ACC112 (cell line): ENCODE measurements around the gene MUC12.
"Not testable (repeated sequence)": the region's sequence is repeated elsewhere in the genome, so short reads cannot be mapped to it uniquely, and the experiment has no call there.

Experiments
- H2AFZ ChIP-seq: fragments of 200-600 bp; sonication (generic); one replicate; pipeline ENCODE4 v1.6.0; 2017; ENCODE audit warnings: antibody characterized with exemption, low read length; ENCODE audit not compliant: unreplicated experiment
- H3K27ac ChIP-seq: fragments of 200-600 bp; sonication (generic); 2 replicates; pipeline ENCODE4 v1.5.1; 2014; ENCODE audit warnings: low read depth, mild to moderate bottlenecking, antibody characterized with exemption, low read length, moderate library complexity
- H3K27me3 ChIP-seq: fragments of 200-600 bp; sonication (generic); 2 replicates; pipeline ENCODE4 v1.6.1; 2014; ENCODE audit warnings: mild to moderate bottlenecking, antibody characterized with exemption, low read length, moderate library complexity, mixed read lengths; ENCODE audit not compliant: insufficient read depth
- H3K36me3 ChIP-seq: fragments of 200-600 bp; sonication (generic); 2 replicates; pipeline ENCODE4 v1.6.1; 2016; ENCODE audit warnings: mild to moderate bottlenecking, antibody characterized with exemption, low read length, moderate library complexity, mixed read lengths; ENCODE audit not compliant: insufficient read depth
- H3K4me1 ChIP-seq: fragments of 200-600 bp; sonication (generic); one replicate; pipeline ENCODE4 v1.6.1; 2016; ENCODE audit warnings: low read length, mixed read lengths; ENCODE audit not compliant: insufficient read depth, unreplicated experiment, control insufficient read depth
- H3K4me3 ChIP-seq: fragments of 200-600 bp; sonication (generic); 2 replicates; pipeline ENCODE4 v1.5.1; 2014; ENCODE audit warnings: mild to moderate bottlenecking, low read depth, low read length
- H3K79me2 ChIP-seq: fragments of 200-600 bp; sonication (generic); one replicate; pipeline ENCODE4 v1.6.0; 2016; ENCODE audit warnings: low read length; ENCODE audit not compliant: control insufficient read depth, unreplicated experiment, insufficient read depth

MUC12 gene

DNA sequence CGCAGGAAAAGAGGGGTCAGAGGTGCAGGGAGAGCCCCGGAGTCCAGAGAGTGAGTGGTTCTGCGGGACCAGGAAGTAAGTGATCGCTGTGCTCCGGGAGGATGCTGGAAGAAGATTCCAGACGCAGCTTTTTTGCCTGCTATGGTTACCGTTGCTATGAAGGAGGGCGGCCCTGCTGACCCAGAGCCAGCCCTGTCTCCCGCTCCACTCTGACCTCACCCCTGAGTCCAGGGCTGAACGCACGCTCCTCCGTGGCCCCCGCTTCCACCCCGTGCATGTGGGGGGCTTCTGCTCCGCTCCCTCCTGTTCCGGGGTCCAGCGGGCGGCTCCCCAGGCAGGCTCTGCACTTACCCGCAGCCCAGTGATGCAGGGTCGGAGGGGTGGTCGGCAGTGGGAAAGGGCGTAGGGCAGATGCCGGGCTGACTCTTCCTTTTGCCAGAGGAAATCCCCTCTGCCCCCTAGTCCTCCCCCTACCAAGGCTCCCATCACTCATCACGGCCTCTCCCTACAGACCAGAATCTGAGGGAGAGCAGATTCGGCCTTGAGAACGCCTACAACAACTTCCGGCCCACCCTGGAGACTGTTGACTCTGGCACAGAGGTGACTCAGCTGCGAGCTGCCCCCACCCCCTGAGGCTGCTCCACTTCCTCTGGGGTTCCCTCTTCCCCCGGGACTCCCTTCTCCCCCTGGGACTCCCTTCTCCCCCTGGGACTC is 47.9 kb downstream of the MUC12 start:
- peaks cover 3% of the 10 kb centered on the region for H3K4me1 ChIP-seq
- H3K79me2 ChIP-seq: no peaks in the 10 kb centered on the region
- H2AFZ ChIP-seq: peak overlapping the region; percentile 43
- peak overlapping the region; percentile 91 for H3K27ac ChIP-seq
- H3K4me3 ChIP-seq: peak overlapping the region; percentile 78
- H3K36me3 ChIP-seq: no peaks in the 10 kb centered on the region
- peaks cover 5% of the 10 kb centered on the region; the same call in 1 of the 2 replicates for H3K27me3 ChIP-seq

DNA sequence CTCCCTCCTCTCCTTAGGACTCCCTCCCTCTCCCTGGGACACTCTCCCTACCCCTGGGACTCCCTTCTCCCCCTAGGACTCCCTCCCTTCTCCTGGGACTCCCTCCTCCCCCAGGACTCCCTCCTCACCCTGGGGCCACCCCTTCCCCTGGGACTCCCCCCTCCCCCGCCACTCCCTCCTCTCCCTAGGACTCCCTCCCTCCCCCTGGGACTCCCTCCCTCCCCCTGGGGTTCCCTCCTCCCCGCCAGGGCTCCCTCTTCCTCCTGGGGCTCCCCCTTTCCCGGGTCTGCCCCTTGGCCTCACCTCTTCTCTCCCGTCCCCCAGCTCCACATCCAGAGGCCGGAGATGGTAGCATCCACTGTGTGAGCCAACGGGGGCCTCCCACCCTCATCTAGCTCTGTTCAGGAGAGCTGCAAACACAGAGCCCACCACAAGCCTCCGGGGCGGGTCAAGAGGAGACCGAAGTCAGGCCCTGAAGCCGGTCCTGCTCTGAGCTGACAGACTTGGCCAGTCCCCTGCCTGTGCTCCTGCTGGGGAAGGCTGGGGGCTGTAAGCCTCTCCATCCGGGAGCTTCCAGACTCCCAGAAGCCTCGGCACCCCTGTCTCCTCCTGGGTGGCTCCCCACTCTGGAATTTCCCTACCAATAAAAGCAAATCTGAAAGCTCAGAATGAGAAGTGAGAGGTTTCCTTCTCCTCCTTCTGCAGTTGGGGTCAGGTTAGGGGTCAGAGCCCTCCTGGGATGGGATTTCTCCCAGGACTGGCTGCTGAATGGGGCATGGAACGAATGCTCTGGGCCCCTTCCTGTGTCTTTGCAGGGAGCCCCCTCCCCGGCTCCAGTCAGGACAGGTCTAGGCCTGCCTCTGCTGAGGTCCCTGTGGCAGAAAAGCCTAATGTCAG is 49.2 kb downstream of the MUC12 start:
- H3K36me3 ChIP-seq: no peaks in the 10 kb centered on the region
- H3K27ac ChIP-seq: no peak overlapping the region
- H2AFZ ChIP-seq: no peak overlapping the region
- H3K4me1 ChIP-seq: peaks cover 3% of the 10 kb centered on the region
- peaks cover 5% of the 10 kb centered on the region; the same call in 1 of the 2 replicates for H3K27me3 ChIP-seq
- no peaks in the 10 kb centered on the region for H3K79me2 ChIP-seq
- no peak overlapping the region for H3K4me3 ChIP-seq

DNA sequence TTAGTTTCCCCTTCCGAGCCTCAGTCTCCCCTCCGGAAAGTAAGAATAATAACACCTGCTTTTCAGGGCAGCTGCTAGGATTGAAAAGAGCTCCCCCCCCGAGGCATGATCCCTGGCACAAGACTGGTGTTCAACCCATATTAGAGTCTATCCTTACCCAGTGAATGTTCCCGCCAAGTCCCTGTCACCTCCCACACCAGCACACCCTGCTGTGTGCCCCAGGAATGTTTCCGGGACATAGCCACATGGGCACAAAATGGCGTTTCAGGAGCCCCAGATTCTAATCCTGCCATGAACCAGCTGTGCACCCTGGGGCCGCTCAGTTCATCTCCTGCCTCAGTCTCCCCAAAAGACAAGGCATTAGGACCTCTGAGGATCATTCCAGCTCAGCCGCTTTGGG is 51.1 kb downstream of the MUC12 start:
- H3K27me3 ChIP-seq: peaks cover 5% of the 10 kb centered on the region; the same call in 1 of the 2 replicates
- no peaks in the 10 kb centered on the region for H3K36me3 ChIP-seq
- no peak overlapping the region for H2AFZ ChIP-seq
- no peak overlapping the region for H3K4me3 ChIP-seq
- H3K79me2 ChIP-seq: no peaks in the 10 kb centered on the region
- H3K4me1 ChIP-seq: peaks cover 3% of the 10 kb centered on the region
- no peak overlapping the region for H3K27ac ChIP-seq

DNA sequence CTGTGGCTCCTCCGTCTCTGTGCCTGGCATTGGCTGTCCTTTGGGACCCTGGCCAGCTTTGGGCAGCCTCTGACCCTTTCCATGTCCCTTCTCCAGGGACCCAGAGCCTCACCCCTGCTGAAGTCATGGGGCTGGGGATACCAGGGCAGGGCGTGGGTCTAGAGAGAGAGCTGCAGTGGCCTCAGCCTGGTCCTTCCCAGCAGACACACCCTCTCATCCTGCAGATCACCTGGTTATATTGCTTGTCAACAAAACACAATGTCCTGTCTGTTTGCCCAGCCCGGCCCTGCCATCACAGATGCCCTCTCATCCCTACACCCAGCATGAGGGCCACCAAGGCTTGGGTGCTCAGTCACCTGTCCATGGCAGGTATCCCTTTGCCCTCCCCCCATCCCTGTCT is 52.3 kb downstream of the MUC12 start:
- Histone ChIP-seq H3K27me3 (peaks cover 5% of the 10 kb centered on the region; the same call in 1 of the 2 replicates), H2AFZ (no peak overlapping the region), H3K79me2 (no peaks in the 10 kb centered on the region), H3K36me3 (no peaks in the 10 kb centered on the region), H3K4me3 (no peak overlapping the region), H3K4me1 (peaks cover 2% of the 10 kb centered on the region), H3K27ac (no peak overlapping the region)

DNA sequence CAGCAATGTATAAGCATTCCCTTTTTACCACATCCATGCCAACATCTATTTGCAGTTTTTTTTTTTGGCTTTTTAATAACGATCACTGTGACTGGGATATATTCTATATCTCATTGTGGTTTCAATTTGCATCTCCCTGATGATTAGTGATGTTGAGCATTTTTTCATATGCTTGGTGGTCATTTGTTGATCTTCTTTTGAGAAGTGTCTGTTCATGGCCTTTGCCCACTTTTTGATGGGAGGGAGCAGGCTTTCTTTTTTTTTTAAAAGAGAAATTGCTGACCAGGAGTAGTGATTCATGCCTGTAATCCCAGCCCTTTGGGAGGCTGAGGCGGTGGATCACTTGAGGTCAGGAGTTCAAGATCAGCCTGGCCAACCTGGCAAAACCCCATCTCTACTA is 54.5 kb downstream of the MUC12 start:
- no peaks in the 10 kb centered on the region for H3K79me2 ChIP-seq
- no peak overlapping the region for H3K27ac ChIP-seq
- no peak overlapping the region for H2AFZ ChIP-seq
- peaks cover 5% of the 10 kb centered on the region; the same call in 1 of the 2 replicates for H3K27me3 ChIP-seq
- H3K36me3 ChIP-seq: no peaks in the 10 kb centered on the region
- H3K4me3 ChIP-seq: no peak overlapping the region
- no peaks in the 10 kb centered on the region for H3K4me1 ChIP-seq

DNA sequence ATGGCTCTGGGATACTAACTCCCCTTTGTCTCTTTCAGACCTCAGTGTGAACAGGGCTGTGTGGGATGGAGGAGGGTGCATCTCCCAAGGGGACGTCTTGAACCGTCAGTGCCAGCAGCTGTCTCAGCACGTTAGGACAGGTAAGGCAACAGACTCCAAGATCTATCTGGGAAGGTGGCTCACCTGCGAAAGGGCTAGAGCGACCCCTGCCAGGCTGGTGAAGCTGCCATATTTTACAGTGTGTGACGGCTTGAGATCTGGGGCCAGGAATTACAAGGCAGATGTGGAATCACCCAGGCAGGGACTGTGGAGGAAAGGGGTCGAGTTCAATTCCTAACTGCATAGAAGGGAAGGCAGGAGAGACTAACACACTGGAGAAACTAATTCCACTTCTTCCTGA is 61.7 kb downstream of the MUC12 start:
- H3K27ac ChIP-seq: no peak overlapping the region
- no peak overlapping the region for H2AFZ ChIP-seq
- no peaks in the 10 kb centered on the region for H3K79me2 ChIP-seq
- peaks cover 30% of the 10 kb centered on the region; the same call in 1 of the 2 replicates for H3K27me3 ChIP-seq
- H3K4me1 ChIP-seq: no peaks in the 10 kb centered on the region
- no peak overlapping the region for H3K4me3 ChIP-seq
- no peaks in the 10 kb centered on the region for H3K36me3 ChIP-seq

DNA sequence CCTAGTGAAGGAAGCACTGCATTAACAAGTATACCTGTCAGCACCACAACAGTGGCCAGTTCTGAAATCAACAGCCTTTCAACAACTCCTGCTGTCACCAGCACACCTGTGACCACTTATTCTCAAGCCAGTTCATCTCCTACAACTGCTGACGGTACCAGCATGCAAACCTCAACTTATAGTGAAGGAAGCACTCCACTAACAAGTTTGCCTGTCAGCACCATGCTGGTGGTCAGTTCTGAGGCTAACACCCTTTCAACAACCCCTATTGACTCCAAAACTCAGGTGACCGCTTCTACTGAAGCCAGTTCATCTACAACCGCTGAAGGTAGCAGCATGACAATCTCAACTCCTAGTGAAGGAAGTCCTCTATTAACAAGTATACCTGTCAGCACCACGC is 66.6 kb downstream of the MUC12 start:
- Histone ChIP-seq H2AFZ (no peak overlapping the region), H3K4me1 (no peaks in the 10 kb centered on the region), H3K4me3 (no peak overlapping the region), H3K27ac (no peak overlapping the region), H3K79me2 (no peaks in the 10 kb centered on the region), H3K27me3 (peaks cover 35% of the 10 kb centered on the region; the same call in 1 of the 2 replicates), H3K36me3 (no peaks in the 10 kb centered on the region)

DNA sequence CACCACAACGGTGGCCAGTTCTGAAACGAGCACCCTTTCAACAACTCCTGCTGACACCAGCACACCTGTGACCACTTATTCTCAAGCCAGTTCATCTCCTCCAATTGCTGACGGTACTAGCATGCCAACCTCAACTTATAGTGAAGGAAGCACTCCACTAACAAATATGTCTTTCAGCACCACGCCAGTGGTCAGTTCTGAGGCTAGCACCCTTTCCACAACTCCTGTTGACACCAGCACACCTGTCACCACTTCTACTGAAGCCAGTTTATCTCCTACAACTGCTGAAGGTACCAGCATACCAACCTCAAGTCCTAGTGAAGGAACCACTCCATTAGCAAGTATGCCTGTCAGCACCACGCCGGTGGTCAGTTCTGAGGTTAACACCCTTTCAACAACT is 71.9 kb downstream of the MUC12 start:
- H3K4me1 ChIP-seq, H3K79me2 ChIP-seq: not testable (repeated sequence)
- H3K27me3 ChIP-seq: peaks cover 37% of the 10 kb centered on the region

DNA sequence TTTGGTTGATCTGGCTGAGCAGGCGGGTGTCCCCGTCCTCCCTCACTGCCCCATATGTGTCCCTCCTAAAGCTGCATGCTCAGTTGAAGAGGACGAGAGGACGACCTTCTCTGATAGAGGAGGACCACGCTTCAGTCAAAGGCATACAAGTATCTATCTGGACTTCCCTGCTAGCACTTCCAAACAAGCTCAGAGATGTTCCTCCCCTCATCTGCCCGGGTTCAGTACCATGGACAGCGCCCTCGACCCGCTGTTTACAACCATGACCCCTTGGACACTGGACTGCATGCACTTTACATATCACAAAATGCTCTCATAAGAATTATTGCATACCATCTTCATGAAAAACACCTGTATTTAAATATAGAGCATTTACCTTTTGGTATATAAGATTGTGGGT is 89.0 kb downstream of the MUC12 start:
- H3K27ac ChIP-seq: no peak overlapping the region
- no peaks in the 10 kb centered on the region for H3K79me2 ChIP-seq
- H3K4me1 ChIP-seq: no peaks in the 10 kb centered on the region
- peaks cover 55% of the 10 kb centered on the region for H3K27me3 ChIP-seq
- no peak overlapping the region for H2AFZ ChIP-seq
- H3K36me3 ChIP-seq: no peaks in the 10 kb centered on the region
- no peak overlapping the region for H3K4me3 ChIP-seq

More for the DNA sequence above, 71.9 kb downstream of the MUC12 start:
- not testable (repeated sequence) for H3K4me3 ChIP-seq, H3K36me3 ChIP-seq, H2AFZ ChIP-seq, H3K27ac ChIP-seq

DNA sequence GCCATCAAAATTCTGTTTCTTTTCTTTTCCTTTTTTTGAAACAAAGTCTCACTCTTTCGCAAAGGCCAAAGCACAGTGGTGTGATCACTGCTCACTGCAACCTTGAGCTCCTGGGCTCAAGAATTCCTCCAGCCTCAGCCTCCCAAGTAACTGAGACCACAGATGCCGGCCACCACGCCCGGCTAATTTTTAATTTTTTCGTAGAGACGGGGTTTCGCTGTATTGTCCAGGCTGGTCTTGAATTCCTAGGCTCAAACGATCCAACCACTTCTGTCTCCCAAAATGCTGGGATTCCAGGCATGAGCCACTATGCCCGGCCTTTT is 90.2 kb downstream of the MUC12 start:
- Histone ChIP-seq H3K27me3 (peaks cover 52% of the 10 kb centered on the region), H2AFZ (no peak overlapping the region), H3K27ac (no peak overlapping the region), H3K4me1 (no peaks in the 10 kb centered on the region), H3K79me2 (no peaks in the 10 kb centered on the region), H3K4me3 (no peak overlapping the region), H3K36me3 (no peaks in the 10 kb centered on the region)

DNA sequence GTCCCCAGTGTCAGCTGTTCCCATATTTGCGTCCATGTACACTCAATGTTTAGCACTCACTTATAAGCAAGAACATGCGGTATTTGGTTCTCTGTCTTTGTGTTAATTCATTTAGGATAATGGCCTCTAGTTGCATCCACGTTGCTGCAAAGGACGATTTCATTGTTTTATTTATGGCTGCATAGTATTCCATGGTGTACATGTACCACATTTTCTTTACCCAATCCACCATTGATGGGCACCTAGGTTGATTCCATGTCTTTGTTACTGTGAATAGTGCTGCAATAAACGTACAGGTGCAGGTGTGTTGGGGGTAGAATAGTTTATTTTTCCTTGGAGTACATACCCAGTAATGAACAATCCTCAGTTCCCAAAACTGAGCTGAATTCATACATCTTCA is 91.6 kb downstream of the MUC12 start:
- Histone ChIP-seq H3K79me2 (no peaks in the 10 kb centered on the region), H3K4me1 (no peaks in the 10 kb centered on the region), H2AFZ (no peak overlapping the region), H3K27ac (no peak overlapping the region), H3K4me3 (no peak overlapping the region), H3K27me3 (peaks cover 45% of the 10 kb centered on the region), H3K36me3 (no peaks in the 10 kb centered on the region)
